Ramos (cell line): Measurements from ENCODE around the gene OR10V1.
"Not testable (repeated sequence)": the region's sequence is repeated elsewhere in the genome, so short reads cannot be mapped to it uniquely, and the experiment has no call there.

ENCODE experiments used
- in situ Hi-C: fragments of 300-500 bp; cut with MboI; formaldehyde crosslinking; loops from one replicate; pipeline ENCODE4 v1.14.3; 2022; ENCODE audit warnings: low sequenced_read_pairs; ENCODE audit not compliant: unreplicated experiment

OR10V1 gene

GRCh38 chr11:59716051-59716450, 2.4 kb upstream of the OR10V1 start:
- in situ Hi-C loops = no loop called here

GRCh38 chr11:59710136-59710847, 3.4 kb downstream of the OR10V1 start:
- in situ Hi-C loops = no loop called here

GRCh38 chr11:59708537-59708936, 5.1 kb downstream of the OR10V1 start:
- in situ Hi-C loops = no loop called here

GRCh38 chr11:59707371-59707770, 6.3 kb downstream of the OR10V1 start:
- in situ Hi-C loops = no loop called here

GRCh38 chr11:59706518-59707285, 6.9 kb downstream of the OR10V1 start:
- in situ Hi-C loops = no loop called here

- in situ Hi-C loops = no loop called here
These were observed 8.4 kb downstream of the OR10V1 start for GRCh38 chr11:59705294-59705693.

GRCh38 chr11:59703515-59703914, 10.1 kb downstream of the OR10V1 start:
- in situ Hi-C loops = not testable (repeated sequence)

GRCh38 chr11:59700157-59700556, 13.5 kb downstream of the OR10V1 start:
- in situ Hi-C loops = not testable (repeated sequence)

- in situ Hi-C loops = no loop called here
These were observed 15.1 kb downstream of the OR10V1 start for GRCh38 chr11:59698506-59698905.

GRCh38 chr11:59692915-59693314, 20.7 kb downstream of the OR10V1 start:
- in situ Hi-C loops = no loop called here

- in situ Hi-C loops = no loop called here
These were observed 22.5 kb downstream of the OR10V1 start for GRCh38 chr11:59691156-59691555.

GRCh38 chr11:59689015-59689414, 24.6 kb downstream of the OR10V1 start:
- in situ Hi-C loops = no loop called here

GRCh38 chr11:59681260-59681725, 32.4 kb downstream of the OR10V1 start:
- in situ Hi-C loops = not testable (repeated sequence)

- in situ Hi-C loops = no loop called here
These were observed 33.1 kb downstream of the OR10V1 start for GRCh38 chr11:59680287-59681154.

GRCh38 chr11:59679347-59679746, 34.3 kb downstream of the OR10V1 start:
- in situ Hi-C loops = no loop called here

- in situ Hi-C loops = no loop called here
These were observed 34.9 kb downstream of the OR10V1 start for GRCh38 chr11:59678813-59679165.

- in situ Hi-C loops = no loop called here
These were observed 35.4 kb downstream of the OR10V1 start for GRCh38 chr11:59678118-59678812.

GRCh38 chr11:59676205-59676604, 37.4 kb downstream of the OR10V1 start:
- in situ Hi-C loops = no loop called here

GRCh38 chr11:59674291-59674690, 39.4 kb downstream of the OR10V1 start:
- in situ Hi-C loops = no loop called here

GRCh38 chr11:59673291-59673690, 40.4 kb downstream of the OR10V1 start:
- in situ Hi-C loops = no loop called here
